GM18517 (cell line): ENCODE results near the gene TAB2.
A peak's percentile ranks its signal among the peaks of the same experiment; 100 is the strongest.
"Not testable (repeated sequence)": the region's sequence is repeated elsewhere in the genome, so short reads cannot be mapped to it uniquely, and the experiment has no call there.

Experiments used
- ATAC-seq: cut with Tn5 transposase; IDR thresholded peaks from one replicate; pipeline ENCODE4 v1.9.1; 2021; ENCODE audit warnings: mild to moderate bottlenecking, moderate library complexity; ENCODE audit not compliant: unreplicated experiment

Gene TAB2

GRCh38 chr6:149331871-149332270, 14.4 kb downstream of the TAB2 start:
- ATAC-seq = no peak

DNA sequence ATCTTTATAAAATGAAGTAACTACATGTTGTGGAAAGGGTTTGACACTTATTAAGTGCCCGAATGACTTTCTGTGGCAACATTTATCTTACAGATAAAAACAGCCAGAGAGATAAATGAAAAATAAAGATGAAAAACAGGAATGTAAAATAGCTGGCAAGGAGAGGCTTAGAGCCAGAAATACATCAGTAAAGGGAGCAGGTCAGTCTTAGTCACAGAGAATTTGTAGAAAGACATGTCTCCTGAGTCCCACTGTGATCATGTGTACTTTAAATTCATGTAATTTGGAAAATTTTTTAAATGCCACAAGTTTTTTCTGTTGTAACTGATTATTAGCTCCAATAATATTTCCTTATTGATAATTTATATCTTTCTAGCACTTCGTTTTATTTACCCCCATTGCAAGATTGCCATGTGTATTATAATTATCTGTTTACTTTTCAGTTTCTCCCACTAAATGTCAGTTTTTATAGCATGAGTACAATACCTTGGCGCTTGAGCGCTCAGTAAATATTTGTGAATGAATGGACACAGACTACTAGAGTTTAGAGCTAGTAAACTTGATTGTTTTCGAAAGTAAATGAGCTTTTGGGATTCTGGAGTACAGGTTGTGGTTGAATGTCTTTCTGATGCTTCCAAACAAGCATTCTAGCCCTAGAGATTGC, 15.2 kb downstream of the TAB2 start:
- no peak for ATAC-seq

- ATAC-seq = no peak
These were observed 15.7 kb downstream of the TAB2 start for GRCh38 chr6:149333266-149333620.

- no peak for ATAC-seq
These were observed 16.7 kb downstream of the TAB2 start for GRCh38 chr6:149334201-149334600.

GRCh38 chr6:149334682-149335160, 17.2 kb downstream of the TAB2 start:
- ATAC-seq = no peak

DNA sequence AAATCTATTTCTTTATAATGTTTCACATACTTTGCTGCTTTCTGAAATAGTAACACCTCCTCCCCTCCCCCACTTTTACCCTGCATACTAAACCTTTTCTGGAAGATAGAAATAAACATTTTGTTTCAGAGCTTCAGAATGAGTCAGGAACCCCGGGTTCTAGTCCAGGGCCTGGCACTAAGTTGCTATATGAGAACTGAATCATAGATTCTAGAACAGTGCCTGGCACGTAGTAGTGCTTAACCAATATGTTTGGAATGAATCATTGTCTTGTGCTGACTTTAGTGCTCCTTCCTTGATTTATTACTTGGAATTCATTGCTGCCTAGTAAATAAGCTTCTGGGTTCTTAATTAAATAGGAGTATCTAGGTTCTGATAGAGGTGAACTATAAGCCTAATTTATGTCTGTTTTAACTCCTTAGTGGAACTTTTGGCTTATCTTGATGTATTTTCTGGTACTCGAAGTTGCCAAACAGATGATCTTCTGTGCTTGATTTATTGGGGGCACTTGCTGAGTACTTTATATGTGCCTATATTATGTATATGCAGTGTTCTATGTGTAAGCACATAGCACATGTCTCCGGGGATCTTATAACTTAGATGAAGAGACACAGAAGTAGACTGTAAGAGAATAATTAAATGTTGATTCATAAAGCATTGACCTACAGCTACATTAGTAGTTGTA, 18.6 kb downstream of the TAB2 start:
- ATAC-seq = no peak

DNA sequence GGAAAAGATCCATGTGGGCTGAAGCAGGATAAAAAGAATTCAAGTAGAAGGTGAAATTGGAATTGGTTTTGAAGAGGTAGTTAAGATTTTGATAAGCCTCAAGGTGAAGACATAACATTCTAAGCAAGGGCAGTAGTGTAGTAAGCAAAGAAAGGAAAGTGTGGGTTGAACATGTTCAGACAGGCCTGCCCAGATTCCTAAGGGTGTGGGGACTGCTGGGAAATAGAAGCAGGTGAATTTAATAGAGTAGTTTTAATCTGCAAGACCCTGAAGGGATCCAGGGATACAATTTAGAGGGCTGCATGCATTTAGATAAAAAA, 19.1 kb downstream of the TAB2 start:
- ATAC-seq = no peak

GRCh38 chr6:149337320-149337719, 19.8 kb downstream of the TAB2 start:
- ATAC-seq = no peak

DNA sequence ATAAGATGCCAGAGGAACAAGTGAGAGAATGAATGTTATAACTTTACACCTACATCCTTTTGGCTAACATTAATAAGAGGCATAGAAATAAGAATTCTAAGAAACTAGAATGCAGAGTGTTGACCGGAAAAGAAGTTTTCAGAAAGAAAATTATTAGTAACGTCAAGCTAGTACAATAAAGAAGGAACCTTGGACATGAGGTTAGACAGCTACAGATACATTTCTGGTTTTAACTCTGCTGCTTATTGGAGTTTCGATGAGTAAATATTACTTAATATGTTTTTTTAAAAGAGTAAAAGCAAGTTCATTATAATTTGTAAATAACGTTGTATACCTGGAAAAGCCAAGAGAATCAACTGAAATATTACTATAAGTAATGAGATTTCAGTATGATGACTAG, 22.7 kb downstream of the TAB2 start:
- ATAC-seq = no peak

- ATAC-seq = peak; percentile 74
These were observed 25.0 kb downstream of the TAB2 start for GRCh38 chr6:149342525-149342924.

GRCh38 chr6:149343501-149343900, 26.0 kb downstream of the TAB2 start:
- no peak for ATAC-seq

- no peak for ATAC-seq
These were observed 28.6 kb downstream of the TAB2 start for GRCh38 chr6:149346078-149346477.

- no peak for ATAC-seq
These were observed 29.6 kb downstream of the TAB2 start for GRCh38 chr6:149347067-149347466.

DNA sequence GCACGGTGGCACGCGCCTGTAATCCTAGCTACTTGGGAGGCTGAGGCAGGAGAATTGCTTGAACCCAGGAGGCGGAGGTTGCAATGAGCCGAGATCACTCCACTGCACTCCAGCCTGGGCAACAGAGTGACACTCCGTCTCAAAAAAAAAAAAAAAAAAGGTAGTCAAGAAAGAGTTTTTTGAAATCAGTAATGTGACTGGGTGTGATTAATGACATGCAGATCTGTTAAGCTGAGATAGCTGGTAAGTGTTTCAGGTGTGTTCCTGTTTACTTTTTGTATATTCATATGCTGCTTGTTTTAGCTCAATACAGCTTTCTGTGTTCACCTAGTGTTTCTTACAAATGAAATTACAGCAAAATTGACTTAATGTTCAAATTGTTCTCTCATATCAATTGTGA, 31.8 kb downstream of the TAB2 start:
- not testable (repeated sequence) for ATAC-seq

DNA sequence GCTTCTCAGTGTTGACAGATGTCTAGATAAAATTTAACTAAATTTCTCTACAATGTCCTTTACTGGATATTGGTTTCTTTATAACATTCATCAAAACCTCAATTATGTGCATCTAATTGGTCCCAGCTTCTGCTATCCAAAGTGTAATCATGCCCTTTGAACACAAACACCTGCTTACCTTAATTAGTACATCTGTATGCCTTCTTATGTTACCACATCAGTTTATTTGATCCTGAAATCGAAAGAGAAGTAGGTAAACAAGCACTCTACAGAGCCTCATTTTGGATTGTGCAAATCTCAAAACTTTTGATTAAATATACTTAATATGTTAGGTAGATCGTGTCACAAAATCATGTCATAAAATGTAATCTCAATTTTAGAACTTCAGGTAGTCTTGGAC, 36.5 kb downstream of the TAB2 start:
- no peak for ATAC-seq

- ATAC-seq = no peak
These were observed 38.7 kb downstream of the TAB2 start for GRCh38 chr6:149356081-149356750.

- no peak for ATAC-seq
These were observed 40.4 kb downstream of the TAB2 start for GRCh38 chr6:149357726-149358538.

- ATAC-seq = no peak
These were observed 41.9 kb downstream of the TAB2 start for GRCh38 chr6:149359440-149359839.

DNA sequence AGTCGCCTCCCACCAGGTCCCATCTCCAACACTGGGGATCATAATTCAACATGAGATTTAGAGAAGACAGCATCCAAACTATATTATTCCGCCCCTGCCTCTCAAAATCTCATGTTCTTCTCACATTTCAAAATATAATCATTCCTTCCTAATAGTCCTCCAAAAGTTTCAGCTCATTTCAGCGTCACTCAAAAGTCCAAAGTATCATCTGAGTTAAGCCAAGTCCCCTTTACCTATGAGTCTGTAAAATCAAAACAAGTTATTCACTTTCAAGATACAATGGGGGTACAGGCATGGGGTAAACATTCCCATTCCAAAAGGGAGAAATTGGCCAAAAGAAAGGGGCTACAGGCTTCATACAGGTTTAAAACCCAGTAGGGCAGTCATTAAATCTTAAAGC, 43.0 kb downstream of the TAB2 start:
- ATAC-seq = no peak

DNA sequence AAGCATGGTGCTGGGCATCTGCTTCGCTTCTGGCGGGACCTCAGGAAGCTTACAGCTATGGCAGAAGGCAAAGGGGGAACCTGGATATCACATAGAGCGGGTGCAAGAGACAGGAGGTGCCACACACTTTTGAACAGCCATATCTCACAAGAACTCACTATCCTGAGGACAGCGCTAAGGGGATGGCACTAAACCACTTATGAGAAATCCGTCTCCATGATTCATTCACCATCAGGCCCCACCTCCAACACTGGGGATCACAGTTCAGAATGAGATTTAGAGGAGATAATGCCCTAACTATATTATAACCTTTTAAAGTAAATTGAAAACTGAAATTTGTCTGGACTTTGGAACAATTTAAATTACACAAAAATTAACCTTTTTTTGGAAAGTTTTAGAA, 44.8 kb downstream of the TAB2 start:
- no peak for ATAC-seq

DNA sequence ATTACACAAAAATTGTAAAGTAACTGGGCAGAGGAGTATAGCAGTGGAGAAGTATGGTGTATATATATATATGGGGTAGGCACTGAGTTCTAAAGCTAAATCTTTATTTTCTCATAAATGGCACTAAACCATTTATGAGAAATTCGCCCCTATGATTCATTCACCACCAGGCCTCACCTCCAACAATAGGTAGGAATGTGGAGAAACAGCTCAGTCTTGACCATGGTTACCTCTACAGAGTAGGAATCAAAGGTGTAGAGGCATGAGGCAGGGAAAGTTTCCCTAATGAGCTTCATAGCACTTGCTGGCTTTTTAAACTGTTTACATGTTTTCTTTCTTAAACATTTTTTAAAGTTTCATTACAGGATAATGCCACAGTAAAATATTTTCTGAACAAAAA, 45.6 kb downstream of the TAB2 start:
- ATAC-seq = no peak

DNA sequence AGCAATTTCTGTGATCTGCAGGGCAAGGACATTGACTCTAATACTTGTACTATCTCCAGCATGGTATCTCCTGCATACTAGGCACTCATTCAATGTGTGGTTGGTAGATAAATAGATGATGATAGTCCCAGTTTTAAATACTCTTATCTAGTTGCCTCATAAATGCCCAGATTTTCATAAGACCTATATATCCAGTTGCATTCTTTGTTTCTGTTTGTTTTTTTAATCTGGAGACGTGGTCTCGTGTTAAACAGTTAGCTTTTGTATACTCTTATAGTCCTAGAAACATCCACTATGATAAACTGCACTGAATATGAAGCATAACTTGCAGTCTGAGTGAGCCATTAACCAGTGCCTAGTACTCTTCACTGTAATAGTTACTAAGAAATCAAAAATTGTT, 47.0 kb downstream of the TAB2 start:
- ATAC-seq = no peak
